HCT116 (cell line): Measurements from ENCODE around the gene APOBEC3B. TPM values are rescaled to one million over a fixed set of nuclear protein-coding genes. Genes with fewer than 3 reads are reported as not detected.

Experiments used
- ATAC-seq: fragments of 200-7000 bp; cut with Tn5 transposase; 2 replicates; pipeline ENCODE4 v1.9.1; 2020; ENCODE audit warnings: mild to moderate bottlenecking, moderate library complexity
- BruUV-seq: library from RNA; stranded (reverse); fragments of 400-500 nt; replicated peaks from 2 replicates; lab custom pipeline; 2021; lab: Mats Ljungman, UMichigan
- CTCF ChIA-PET: fragments of 300-600 bp; sonication (Branson Sonifier 250); formaldehyde crosslinking; loops from one replicate; lab custom pipeline; 2021; ENCODE audit warnings: antibody characterized with exemption; lab: Charles Lee
- POLR2A ChIA-PET: fragments of 300-600, 350-600 bp; sonication (Branson Sonifier 250); formaldehyde crosslinking; loops from one replicate; lab custom pipeline; 2021; ENCODE audit warnings: antibody characterized with exemption; lab: Charles Lee
- RAD21 ChIA-PET, 2 experiments: fragments of 300-600 bp; sonication (Branson Sonifier 250); formaldehyde crosslinking; loops; one replicate each; lab custom pipeline; 2023; ENCODE audit warnings: low total read pairs in 2 of 2; ENCODE audit not compliant: uncharacterized antibody in 2 of 2, unreplicated experiment in 2 of 2, low non-redundant PET in 1 of 2; lab: Charles Lee
- DNase-seq: peaks from one replicate; pipeline ENCODE4 v3.0.0-alpha.2; 2010; ENCODE audit warnings: low read depth, low spot score
- H2AFZ ChIP-seq: fragments of 200-600 bp; shearing (Covaris generic), sonication (generic); 2 replicates; pipeline ENCODE4 v1.6.1; 2017; ENCODE audit warnings: low read depth, mixed run types, mixed read lengths, antibody characterized with exemption, low read length; ENCODE audit not compliant: poor library complexity, severe bottlenecking
- H3K27ac ChIP-seq: 2 replicates; pipeline ENCODE4 v1.5.1; 2012; ENCODE audit warnings: low read depth, low read length
- H3K27me3 ChIP-seq: fragments of 200-600 bp; sonication (generic); 2 replicates; pipeline ENCODE4 v1.6.1; 2016; ENCODE audit warnings: mixed run types, low read length, mixed read lengths; ENCODE audit not compliant: insufficient read depth
- H3K36me3 ChIP-seq, 2 experiments: fragments of 200-500 bp in 1 of 2; fragments of 200-600 bp in 1 of 2; sonication (Bioruptor generic) in 1 of 2; sonication (generic) in 1 of 2; 2 replicates each; pipeline versions ENCODE4 v1.5.1 to v1.6.1; 2014 to 2016; ENCODE audit warnings: low read length in 2 of 2, inconsistent platforms in 1 of 2, mixed read lengths in 1 of 2, mixed run types in 1 of 2; ENCODE audit not compliant: insufficient read depth in 2 of 2, control insufficient read depth in 1 of 2
- H3K4me1 ChIP-seq, 2 experiments: fragments of 200-600 bp in 1 of 2; sonication (generic) in 1 of 2; 2 replicates each; pipeline versions ENCODE4 v1.5.1 to v1.6.1; 2012 to 2017; ENCODE audit warnings: low read length in 2 of 2, inconsistent platforms in 1 of 2, mild to moderate bottlenecking in 1 of 2, mixed read lengths in 1 of 2, mixed run types in 1 of 2, moderate library complexity in 1 of 2; ENCODE audit not compliant: insufficient read depth in 2 of 2, control insufficient read depth in 1 of 2
- H3K4me2 ChIP-seq: fragments of 200-600 bp; sonication (generic); 2 replicates; pipeline ENCODE4 v1.6.1; 2017; ENCODE audit warnings: mixed run types, low read length, mixed read lengths
- H3K4me3 ChIP-seq, 2 experiments: fragments of 200-600 bp in 1 of 2; sonication (generic) in 1 of 2; replicated peaks in 1 of 2; 2 replicates each; pipeline ENCODE4 v1.5.1; 2011 to 2016; ENCODE audit warnings: low read length in 2 of 2, control low read depth in 1 of 2, low read depth in 1 of 2, mild to moderate bottlenecking in 1 of 2, mixed read lengths in 1 of 2, mixed run types in 1 of 2
- H3K79me2 ChIP-seq: fragments of 200-600 bp; sonication (generic); 2 replicates; pipeline ENCODE4 v1.6.1; 2017; ENCODE audit warnings: mild to moderate bottlenecking, mixed run types, low read length, moderate library complexity, mixed read lengths; ENCODE audit not compliant: insufficient read depth
- H3K9ac ChIP-seq: fragments of 200-600 bp; sonication (generic); 2 replicates; pipeline ENCODE4 v1.6.1; 2016; ENCODE audit warnings: low read length, mixed read lengths
- H3K9me2 ChIP-seq: fragments of 200-600 bp; sonication (generic), shearing (Covaris generic); 2 replicates; pipeline ENCODE4 v1.6.1; 2017; ENCODE audit warnings: mixed run types, mild to moderate bottlenecking, moderate library complexity; ENCODE audit not compliant: insufficient read depth
- H3K9me3 ChIP-seq, 2 experiments: fragments of 200-500 bp in 1 of 2; fragments of 200-600 bp in 1 of 2; sonication (Bioruptor generic) in 1 of 2; sonication (generic) in 1 of 2; 2 replicates each; pipeline ENCODE4 v1.6.1; 2014 to 2017; ENCODE audit warnings: low read length in 2 of 2, mixed read lengths in 2 of 2, inconsistent platforms in 1 of 2, low read depth in 1 of 2, mild to moderate bottlenecking in 1 of 2, mixed run types in 1 of 2, moderate library complexity in 1 of 2; ENCODE audit not compliant: control insufficient read depth in 1 of 2, insufficient read depth in 1 of 2
- H4K20me1 ChIP-seq: fragments of 200-600 bp; sonication (generic), shearing (Covaris generic); 2 replicates; pipeline ENCODE4 v1.6.1; 2017; ENCODE audit warnings: mixed run types, mild to moderate bottlenecking, moderate library complexity; ENCODE audit not compliant: insufficient read depth
- ATF3 ChIP-seq: IDR thresholded peaks from 2 replicates; pipeline ENCODE4 v1.6.1; 2012
- ELF1 ChIP-seq: IDR thresholded peaks from 2 replicates; pipeline ENCODE4 v1.6.1; 2012; ENCODE audit warnings: low read depth, borderline replicate concordance
- MAX ChIP-seq: IDR thresholded peaks from 2 replicates; pipeline ENCODE4 v1.6.1; 2012
- POLR2A ChIP-seq: IDR thresholded peaks from 2 replicates; pipeline ENCODE4 v1.7.0; 2011; ENCODE audit warnings: borderline replicate concordance; ENCODE audit not compliant: insufficient read depth, insufficient read length; ENCODE audit errors: extremely low read depth
- POLR2AphosphoS5 ChIP-seq: IDR thresholded peaks from 2 replicates; pipeline ENCODE4 v1.6.1; 2011; ENCODE audit warnings: mild to moderate bottlenecking, low read depth, low read length, moderate library complexity
- RAD21 ChIP-seq: IDR thresholded peaks from 2 replicates; pipeline ENCODE4 v1.6.1; 2012; ENCODE audit warnings: low read depth, mild to moderate bottlenecking
- SIN3A ChIP-seq: IDR thresholded peaks from 2 replicates; pipeline ENCODE4 v1.6.1; 2012; ENCODE audit warnings: low read depth
- SRF ChIP-seq: IDR thresholded peaks from 2 replicates; pipeline ENCODE4 v1.6.1; 2012; ENCODE audit warnings: low read depth
- TCF7L2 ChIP-seq: IDR thresholded peaks from 2 replicates; pipeline ENCODE4 v1.7.0; 2011; ENCODE audit warnings: borderline replicate concordance, inconsistent platforms; ENCODE audit not compliant: insufficient read depth, insufficient read length; ENCODE audit errors: extremely low read depth
- ZBTB33 ChIP-seq: IDR thresholded peaks from 2 replicates; pipeline ENCODE4 v1.6.1; 2011; ENCODE audit warnings: mild to moderate bottlenecking, low read length, moderate library complexity; ENCODE audit not compliant: insufficient replicate concordance; ENCODE audit errors: extremely low read depth
- ZFX ChIP-seq: fragments of 450-650 bp; IDR thresholded peaks from 2 replicates; pipeline ENCODE4 v1.6.1; 2017
- intact Hi-C: fragments of 100-400 bp; cut with micrococcal nuclease; formaldehyde crosslinking; loops from 2 replicates; pipeline ENCODE4 v1.10.0; 2022
- total RNA-seq: library from RNA; stranded (reverse); gene quantifications from one replicate; pipeline ENCODE4 v1.2.1, GENCODE V29; 2021; ENCODE audit not compliant: unreplicated experiment

APOBEC3B gene
- total RNA-seq, 1 experiment from 2014 or later: 10.3 TPM

- H3K4me1 ChIP-seq: peaks cover 2 to 6% of the 10 kb centered on the region in 2 experiments; a peak in 3 of 4 replicates
- no peaks in the 10 kb centered on the region for H3K79me2 ChIP-seq
- H3K4me2 ChIP-seq: no peak overlapping the region
- H3K9me3 ChIP-seq: no peaks in the 10 kb centered on the region
- no peak overlapping the region for H3K9ac ChIP-seq
- POLR2A ChIA-PET: no interaction called here
- TF ChIP-seq SRF (no peak), POLR2A (no peak), RAD21 (no peak), ZBTB33 (no peak), ZFX (no peak), MAX (no peak), TCF7L2 (no peak), ATF3 (no peak), SIN3A (no peak), ELF1 (no peak), POLR2AphosphoS5 (no peak)
- H3K4me3 ChIP-seq: no peak overlapping the region
- H3K27ac ChIP-seq: no peak overlapping the region
- H3K9me2 ChIP-seq: no peaks in the 10 kb centered on the region
- BruUV-seq: no TSS peak
- no peaks in the 10 kb centered on the region for H3K27me3 ChIP-seq
- ATAC-seq (no peak), DNase-seq (no peak)
- RAD21 ChIA-PET: no interaction called here
- intact Hi-C loops: no loop called here
- no peaks in the 10 kb centered on the region for H4K20me1 ChIP-seq
- CTCF ChIA-PET: no interaction called here
- H3K36me3 ChIP-seq: no peaks in the 10 kb centered on the region
- no peak overlapping the region for H2AFZ ChIP-seq
Observed at GRCh38 chr22:38966942-38967341, 15.2 kb upstream of the APOBEC3B start.
